Skin of body (tissue), 2 donors: ENCODE results near the gene FRMD1. TPM values are rescaled to one million over a fixed set of nuclear protein-coding genes. Genes with fewer than 3 reads are reported as not detected.

Experiments
- DNase-seq: peaks from one replicate; lab custom pipeline; 2025; lab: John Stamatoyannopoulos, UW
- total RNA-seq: library from RNA; depleted of rRNA; stranded (reverse); fragments of >200 nt; gene quantifications from one replicate; pipeline ENCODE4 v1.2.3, GENCODE V29; 2014

Gene FRMD1
- total RNA-seq, 1 donor from 2014 or later: 0.20 TPM

DNA sequence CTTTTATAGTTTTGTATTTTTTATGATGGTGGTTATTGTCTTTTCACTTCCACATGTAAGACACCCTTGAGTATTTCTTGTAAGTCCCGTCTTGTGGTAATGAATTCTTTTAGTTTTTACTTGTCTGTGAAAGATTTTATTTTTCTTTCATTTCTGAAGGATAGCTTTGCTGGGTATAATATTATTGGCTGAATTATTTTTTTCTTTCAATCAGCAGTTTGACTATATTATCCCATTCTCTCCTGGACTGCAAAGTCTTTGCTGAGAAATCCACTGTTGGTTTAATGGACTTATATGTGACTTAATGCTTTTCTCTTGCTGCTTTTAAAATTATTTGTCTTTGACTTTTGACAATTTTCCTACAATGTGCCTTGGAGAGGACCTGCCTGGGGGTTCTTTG, 67.7 kb downstream of the FRMD1 start:
- no peak for DNase-seq

DNA sequence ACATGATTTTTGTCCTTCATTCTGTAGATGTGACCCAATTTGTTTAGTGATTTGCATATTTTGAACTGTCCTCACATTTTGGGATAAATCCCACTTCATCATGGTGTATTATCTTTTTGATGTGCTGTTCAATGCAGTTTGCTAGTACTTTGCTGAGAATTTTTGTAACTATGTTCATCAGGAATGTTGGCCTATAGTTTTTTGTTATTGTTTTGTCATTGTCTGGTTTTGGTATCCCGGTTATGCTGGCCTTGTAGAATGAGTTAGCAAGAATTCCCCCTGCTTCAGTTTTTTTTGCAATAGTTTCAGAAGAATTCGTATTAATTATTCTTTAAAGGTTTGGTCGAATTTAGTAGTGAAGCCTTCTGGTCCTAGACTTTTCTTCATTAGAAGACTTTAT, 69.7 kb downstream of the FRMD1 start:
- DNase-seq: no peak

DNA sequence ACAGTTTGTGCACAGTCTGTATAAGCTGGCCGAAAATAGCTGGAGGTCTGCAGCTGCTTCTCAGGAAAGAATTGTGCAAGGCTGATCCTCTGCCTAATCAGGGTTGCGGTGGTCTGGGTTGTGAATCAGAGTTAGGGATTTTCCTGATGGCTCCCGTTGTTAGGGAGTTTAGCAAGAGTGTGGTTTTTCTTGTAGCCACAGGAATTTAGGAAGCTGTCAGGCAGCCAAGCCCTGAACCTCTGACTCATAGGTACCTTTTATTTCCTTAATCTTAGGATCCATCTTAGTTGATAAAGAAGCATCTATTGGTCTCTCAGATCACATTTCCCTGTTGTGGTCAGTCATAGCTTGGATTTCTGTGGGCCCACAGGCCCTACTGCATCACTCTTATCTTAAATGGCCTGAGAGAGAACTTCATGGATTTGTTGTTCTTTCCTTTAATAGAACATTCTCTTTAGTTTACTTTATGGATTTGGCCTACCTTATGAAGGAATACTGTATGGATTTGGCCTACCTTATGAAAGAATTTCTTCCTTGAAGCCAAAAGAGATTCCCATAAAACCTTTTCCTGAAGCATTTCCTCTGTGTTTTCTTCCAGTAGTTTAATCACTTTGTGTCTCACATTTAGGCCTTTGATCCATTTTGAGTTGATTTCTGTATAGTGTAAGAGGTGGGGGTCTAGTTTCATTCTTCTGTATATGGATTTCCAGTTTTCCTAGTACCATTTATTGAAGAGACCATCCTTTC, 71.2 kb downstream of the FRMD1 start:
- no peak for DNase-seq

DNA sequence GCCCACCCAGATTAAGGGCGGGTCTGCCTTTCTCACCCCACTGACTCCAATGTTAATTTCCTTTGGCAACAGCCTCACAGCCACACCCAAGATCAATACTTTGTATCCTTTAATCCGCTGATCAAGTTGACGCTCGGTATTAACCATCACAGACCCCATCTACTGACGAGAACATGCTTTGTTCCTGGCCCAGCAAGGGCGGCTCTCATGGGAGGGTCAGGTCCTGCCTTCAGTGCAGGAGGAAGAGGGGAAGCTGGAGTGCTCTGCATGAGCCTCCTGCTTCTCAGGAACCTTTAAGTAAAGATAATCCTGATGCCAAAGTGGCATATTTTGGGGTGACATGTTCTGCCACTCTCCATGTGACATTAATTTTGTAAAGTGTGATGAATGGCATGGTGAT, 73.2 kb downstream of the FRMD1 start:
- no peak for DNase-seq

DNA sequence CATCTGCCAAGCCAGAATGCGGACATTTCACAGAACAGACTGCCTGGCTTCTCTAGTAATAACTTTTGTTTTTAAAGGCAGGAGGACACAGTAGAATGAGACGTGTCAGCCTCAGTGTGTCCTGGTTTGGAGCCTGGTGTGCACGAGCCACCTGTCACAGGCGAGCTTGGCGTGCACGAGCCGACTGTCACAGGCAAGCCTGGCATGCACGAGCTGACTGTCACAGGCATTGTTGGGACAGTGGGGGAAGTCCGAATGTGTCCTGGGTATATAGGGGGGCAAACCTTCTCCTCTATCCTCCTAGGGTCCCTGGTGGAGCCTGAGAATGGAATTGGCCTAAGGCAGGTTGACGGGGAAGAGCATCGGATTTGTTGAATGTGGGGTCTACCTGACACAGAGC, 74.1 kb downstream of the FRMD1 start:
- no peak for DNase-seq

DNA sequence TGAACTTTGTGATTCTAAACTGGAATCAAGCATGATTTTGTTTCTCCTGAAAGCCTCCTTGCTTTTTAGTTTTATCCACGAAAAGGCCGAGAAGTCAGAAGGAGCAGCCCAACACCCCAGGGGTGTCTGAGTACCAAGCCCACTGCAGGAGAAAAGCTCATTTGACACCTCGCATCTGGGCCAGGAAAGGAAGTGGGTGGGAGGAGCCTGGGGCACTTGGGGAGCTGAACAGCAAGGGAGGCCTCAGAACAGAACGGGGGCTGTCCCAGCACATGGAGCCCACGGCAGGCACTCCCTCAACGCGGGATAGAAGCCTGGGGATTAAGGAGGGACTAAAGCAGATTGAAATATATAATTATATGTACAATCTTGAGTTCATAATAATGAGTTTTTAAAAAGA, 75.0 kb downstream of the FRMD1 start:
- no peak for DNase-seq

Other genes starting within 250 kb of the FRMD1 start
- not detected for gene KIF25, start 81.5 kb downstream of the FRMD1 start, total RNA-seq
- 2.6 TPM for gene DACT2, start 240.6 kb upstream of the FRMD1 start, total RNA-seq